NK-92 treated with Interleukin-12 subunit alpha and Interleukin-12 subunit beta, amount 100 ng/mL, for 24 hours (cell line): ENCODE data around the gene NMNAT3.

ENCODE experiments used
- DNase-seq: peaks from one replicate; lab custom pipeline; 2025; lab: John Stamatoyannopoulos, UW

NMNAT3 gene

DNA sequence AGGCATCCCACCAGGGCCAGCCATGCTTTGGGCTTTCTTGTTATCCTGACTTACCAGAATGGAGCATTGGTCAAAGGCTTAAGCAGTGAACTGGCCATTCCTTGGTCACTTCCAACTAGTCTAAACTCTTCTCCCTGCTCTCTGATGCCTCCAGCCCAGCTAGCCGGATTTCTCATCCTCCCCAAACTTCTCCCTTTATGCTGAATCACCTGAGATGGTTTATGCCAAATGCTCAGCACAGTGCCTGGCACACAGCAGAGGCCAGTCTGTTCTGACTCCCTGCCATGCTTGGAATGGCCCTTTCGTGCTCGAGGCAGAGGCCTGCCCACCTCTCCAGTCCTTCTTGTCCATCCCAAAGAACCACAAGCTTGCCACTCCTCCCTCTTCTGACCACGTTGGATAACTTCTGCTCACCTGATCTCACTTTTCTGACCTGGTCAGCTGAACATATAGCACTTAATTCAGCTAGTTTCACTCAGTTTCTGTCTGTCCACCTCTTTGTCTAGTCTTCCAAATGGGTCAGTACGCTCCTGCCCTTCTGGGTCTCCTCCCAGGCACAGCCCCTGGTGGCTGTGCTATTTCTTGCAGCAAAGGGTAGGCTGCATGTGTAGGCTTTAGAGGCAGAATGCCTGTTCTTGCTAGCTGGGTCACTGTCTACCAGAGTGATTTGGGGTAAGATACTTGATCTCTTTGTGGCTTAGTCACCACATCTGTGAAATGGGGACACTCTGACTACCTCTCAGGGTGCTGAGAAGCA is 136.1 kb downstream of the NMNAT3 start:
- no peak for DNase-seq

DNA sequence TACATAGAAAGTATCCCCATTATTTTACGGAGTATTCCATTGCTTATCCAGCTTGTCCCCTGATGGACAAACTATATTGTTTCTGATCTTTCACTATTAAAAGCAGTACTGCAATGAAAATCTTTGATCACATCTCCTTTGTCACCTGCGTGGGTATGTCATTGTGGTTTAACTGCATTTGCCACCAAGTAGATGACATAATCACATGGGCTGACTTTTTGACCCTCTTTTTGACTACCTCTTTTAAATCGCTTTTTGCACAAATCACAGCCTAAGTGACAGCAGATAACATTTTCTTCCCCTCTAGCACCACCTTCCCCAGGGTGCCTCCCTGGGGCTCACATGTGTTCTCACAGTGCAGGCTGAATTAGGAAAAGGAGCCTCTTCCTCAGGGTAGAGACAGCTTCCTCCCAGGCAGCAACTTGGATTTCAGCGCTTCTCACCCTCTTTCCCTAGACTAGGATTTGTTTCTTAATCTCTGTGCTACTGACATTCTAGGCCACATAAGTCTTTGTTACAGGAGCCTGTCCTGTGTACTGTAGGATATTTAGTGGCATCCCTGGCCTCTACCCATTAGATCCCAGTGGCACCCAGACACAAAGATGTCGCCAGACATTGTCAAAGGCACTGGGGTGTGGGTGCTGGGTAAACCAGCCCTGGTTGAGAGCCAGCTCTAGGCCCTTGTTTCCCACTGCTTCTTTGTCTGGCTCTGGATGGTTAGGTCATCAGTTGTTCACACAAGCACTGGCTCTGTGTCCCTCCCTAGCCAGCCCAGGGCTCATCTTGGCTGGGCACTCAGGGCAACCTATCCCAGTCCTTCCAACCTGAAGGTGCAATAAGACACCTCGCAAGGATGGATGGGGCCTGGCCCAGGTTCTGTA is 136.9 kb downstream of the NMNAT3 start:
- DNase-seq: no peak

DNA sequence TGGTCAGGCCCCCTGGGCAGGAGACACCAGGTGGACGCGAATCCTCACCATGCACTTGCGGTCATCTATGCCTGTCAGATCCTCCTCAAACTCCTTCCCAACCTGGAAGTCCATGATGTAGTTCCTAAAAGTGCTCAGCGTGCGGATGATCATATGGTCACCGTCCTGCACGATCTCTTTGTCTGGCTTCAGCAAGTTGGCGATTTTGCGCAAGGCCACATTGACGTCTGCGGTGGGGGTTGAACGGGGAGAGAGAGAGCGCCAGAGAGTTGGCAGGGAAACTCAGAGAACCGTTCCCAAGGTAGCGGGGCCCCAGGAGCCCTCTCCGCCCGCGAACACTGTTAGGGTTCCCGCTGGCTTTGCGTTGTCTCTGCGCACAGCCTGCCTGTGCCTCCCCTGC is 139.0 kb downstream of the NMNAT3 start:
- no peak for DNase-seq

DNA sequence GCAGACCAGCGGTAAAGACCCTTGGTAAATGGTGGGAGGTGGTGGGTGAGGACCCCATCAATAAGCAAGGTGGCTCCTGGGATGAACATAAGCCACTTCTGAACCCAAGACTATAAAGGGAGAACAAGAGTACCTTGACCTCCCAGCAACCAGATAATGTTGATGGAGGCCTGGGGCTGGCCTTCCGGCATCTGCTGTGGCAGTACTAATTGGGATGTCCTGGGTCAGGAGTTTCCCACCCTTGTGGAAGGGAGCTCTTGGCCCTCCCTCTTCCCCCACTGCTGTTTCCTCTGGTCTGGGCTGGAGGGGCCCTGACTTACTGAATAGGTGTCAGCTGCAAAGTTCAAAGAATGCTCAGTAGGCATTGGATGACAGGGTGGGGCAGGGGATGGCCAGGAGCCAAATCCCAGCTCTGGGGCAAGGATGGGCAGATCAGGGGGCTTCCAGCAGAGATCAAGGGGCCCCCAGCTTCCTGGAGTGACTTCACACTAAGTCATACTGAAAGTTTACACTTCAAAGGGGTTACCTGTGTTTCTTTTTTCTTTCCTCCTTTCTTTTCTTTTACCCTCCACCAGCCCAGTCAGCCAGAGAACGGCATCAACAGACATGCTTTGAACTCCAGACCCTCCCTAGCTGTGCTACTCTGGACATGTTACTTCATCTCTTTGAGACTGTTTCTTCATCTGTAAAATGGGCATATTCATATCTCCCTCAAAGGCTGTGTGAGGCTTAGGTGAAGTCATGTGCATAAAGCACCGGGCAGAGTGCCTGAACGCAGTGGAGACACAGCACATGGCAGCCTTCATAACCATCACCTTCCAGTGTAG is 139.8 kb downstream of the NMNAT3 start:
- no peak for DNase-seq

DNA sequence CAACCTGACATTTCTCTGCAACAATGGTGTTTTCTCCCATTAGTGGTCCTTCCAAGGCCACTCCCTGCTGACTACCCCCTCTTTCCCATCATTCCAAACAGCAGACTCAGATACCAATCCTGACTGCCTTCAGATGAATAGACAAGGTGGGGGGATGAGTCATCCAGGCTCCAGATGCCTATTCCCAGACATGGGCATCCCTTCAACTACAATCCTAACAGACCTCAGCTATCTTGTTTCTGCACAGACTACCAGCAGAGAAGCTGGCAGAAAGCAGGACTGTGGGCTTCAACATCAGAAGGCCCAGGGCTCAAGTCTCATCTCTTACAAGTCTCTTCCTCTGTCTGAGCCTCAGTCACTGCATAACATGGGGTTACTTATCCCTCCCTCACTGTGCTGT is 140.4 kb downstream of the NMNAT3 start:
- no peak for DNase-seq

DNA sequence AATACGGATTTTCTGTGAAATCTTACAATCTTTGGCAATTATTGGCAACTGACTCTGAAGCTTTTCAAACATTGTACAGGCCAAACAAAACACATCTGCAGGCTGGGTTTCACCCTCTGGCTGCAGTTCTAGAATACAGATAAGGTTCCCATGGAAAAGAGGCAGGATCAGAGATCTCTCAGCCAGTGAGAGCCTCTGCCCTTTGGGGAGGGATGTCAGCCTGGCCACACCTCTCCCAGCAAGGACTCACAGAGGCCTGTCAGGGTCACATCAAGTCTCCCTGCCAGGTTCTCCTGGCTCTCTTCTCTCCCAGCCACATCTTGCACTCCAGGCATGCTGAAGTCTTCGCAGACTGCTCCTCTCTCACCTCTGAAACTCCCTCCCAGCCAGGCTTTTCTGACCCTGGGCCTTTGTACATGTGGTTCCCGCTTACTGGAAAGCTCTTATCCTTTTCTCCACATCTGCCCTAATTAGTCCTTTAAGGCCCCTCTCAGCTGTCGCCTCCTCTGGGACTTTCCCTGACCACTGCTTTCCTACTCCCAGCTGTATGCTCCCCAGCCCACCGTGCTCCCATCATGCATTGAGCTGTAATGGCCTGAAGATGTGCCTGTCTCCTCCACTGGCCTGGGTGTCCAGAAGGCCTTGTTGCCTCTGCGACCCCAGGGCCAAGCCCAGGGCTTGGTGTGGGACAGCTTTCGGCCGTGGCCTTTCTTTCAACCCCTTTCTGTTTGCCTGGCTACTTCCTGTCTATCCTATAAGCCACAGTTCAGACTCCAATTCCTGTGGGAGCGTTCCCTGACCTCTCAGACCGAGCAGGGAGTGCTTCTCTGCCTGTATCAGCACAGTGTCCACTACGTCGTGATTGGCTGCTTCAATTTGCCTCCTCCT is 142.5 kb downstream of the NMNAT3 start:
- no peak for DNase-seq

DNA sequence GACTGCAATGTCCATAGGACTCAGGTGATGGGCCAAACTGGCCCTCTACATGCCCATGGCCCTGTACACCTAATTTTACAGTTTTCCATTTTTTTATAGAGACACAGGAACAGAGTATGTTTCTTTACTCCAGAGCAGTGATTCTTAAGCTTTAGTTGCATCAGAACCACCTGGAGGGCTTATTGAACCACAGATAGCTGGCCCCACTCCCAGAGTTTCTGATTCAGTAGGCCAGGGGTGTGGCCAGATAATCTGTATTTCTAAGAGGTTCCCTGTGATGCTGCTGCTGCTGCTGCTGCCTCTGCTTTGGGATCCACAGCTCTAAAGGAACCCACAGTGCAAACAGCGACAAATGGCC is 143.3 kb downstream of the NMNAT3 start:
- no peak for DNase-seq

DNA sequence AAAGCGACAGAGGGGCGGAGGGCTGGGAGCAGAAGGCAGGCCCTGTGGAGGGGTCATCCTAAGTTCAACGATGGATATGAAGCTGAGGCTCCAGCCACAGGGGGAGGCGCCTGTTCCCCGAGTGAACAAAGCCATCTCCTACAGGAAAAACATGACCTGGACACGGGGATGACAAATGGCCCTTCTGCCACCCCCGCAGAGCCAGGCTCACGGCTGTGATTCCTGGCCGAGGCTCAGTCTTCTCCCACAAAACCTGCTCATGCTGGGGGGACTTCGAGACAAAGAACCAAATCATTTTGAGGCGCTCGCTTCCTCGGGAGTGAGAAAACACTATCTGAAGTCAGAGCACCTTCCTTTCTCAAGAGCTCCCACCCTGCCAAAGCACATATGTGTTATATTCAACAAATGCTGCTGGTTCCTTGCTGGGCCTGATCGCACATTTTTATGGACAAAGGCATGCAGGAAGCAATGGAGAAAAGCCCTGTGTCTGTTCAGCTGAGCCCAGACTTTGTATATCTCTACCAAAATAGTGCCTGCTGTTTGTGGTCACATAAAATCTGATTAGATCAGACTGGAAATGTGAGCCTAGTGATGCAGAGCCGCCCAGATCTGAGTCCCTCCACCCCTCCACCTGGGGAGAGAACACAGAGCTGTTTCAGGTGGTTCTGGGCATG is 143.9 kb downstream of the NMNAT3 start:
- no peak for DNase-seq

DNA sequence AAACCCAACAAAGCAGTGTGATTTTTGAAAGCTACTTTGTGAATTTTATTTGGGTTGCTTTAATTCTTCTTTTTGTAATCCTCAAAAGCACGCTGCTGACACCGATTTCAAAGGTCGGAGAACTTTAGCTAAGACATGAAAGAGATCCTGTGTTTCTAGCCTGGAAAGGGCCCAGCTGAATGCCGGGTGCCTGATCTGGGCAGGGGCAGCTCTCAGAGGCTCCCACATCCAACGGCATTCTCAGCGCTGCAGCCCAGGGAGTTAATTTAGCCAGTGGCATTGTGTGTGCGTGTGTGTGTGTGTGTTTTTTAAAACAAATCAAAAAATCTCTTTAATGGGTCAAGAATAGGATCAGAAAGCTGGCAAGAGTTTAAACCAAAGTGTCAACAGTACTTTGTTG is 144.8 kb downstream of the NMNAT3 start:
- no peak for DNase-seq

DNA sequence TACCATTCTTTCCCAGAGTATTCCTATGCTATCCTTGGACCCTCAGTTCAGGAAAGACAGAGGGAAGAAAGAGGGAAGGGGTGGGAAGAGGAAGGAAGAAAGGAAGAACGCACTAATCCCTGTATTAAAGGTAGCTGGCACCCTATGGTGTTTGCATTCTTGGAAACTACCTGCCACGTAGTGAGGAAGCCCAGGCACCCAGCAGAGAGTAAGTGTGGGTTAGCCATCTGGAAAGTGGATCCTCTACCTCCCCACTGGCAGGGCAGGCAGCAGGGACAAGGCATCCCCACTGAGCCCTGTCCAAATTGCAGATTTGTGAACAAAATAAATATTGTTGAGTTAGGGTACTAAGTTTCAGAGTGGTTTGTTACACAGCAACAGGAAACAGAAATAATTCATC is 147.1 kb downstream of the NMNAT3 start:
- DNase-seq: no peak

DNA sequence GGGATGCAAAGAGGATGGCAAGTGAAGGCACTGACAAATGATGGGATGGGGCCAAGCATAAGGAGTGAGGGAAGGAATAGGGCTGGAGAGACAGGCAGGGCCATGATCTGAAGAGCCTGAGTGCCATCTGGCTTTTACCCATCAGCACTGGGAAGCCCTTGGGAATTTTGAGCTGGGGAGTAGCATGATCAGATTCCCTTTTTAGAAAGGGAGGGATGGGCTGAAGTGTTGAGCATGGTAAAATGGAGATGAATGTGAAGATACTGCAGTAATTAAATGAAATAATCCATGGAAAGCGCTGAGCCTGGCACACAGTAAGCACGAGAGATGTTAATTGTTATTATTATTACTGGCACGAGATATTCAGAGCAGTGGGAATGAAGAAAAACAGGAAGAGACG is 148.1 kb downstream of the NMNAT3 start:
- DNase-seq: no peak

DNA sequence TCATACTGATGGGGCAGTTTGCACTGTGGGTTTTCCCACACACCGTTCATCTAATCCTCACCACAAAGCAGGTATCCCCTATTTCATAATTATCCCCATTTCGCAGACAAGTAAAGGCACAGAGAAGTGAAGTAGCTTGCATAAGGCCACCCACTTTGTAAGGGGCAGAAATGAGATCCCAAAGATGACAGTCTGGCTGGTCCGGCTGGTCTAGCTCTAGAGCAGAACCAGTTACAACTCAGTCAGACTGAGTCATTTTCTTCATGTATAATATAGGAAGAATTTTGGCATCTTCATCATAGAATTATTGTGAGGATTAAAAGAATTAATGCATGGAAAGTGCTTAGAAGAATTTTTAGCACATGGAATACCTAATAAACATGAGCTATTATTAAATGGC is 148.8 kb downstream of the NMNAT3 start:
- no peak for DNase-seq

DNA sequence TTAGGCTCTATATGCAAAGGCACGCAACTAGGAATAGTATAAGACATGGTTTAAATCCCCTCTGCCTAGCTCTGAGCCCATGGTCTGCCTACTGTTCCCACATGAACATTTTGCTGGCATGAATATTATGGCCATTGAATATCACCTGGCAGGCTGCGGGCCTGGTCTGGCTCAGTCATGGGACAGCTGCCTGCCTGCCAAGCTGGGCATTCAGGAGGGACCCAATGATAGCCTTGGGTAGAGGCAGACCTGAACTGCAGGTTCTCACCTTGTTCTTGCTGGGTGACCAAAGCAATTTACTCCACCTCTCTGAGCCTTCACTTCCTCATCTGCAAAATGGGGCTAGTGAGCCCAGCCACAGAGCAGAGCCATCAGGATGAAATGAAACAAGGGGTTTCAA is 149.5 kb downstream of the NMNAT3 start:
- DNase-seq: no peak

DNA sequence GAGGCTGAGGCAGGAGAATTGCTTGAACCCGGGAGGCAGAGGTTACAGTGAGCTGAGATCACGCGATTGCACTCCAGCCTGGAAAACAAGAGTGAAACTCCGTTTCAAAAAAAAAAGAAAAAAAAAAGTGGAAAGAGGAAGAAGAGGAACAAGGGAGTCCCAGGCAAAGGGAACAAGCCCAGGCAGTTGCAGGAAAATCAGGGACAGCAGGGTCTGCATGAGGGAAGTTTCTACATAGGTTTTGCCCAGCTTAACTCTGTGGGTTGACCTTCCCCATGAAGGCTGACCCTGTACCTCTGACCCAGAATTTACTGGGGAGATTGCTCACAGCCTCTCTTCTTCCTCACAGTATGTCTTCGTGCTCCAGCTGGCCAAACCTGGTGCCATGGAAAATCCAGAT is 150.5 kb downstream of the NMNAT3 start:
- DNase-seq: no peak

DNA sequence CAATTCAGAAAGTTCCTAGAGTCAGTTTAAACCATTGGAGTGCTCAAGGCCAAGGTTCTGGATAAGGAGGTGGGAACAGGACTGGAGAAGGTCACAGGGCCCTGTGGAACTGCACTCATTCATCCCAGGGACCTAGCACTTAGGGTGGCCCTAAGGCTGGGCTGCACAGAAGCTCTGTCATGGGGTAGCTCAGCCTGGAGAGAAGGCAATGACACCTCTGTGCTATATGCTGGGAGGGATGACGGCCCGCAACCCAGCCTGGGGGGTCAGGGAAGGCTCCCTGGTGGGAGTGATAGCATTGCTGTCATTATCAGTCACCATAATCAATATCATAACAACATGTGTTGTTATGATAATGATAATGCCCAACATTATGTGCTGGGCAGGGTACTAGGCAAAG is 151.6 kb downstream of the NMNAT3 start:
- DNase-seq: no peak

DNA sequence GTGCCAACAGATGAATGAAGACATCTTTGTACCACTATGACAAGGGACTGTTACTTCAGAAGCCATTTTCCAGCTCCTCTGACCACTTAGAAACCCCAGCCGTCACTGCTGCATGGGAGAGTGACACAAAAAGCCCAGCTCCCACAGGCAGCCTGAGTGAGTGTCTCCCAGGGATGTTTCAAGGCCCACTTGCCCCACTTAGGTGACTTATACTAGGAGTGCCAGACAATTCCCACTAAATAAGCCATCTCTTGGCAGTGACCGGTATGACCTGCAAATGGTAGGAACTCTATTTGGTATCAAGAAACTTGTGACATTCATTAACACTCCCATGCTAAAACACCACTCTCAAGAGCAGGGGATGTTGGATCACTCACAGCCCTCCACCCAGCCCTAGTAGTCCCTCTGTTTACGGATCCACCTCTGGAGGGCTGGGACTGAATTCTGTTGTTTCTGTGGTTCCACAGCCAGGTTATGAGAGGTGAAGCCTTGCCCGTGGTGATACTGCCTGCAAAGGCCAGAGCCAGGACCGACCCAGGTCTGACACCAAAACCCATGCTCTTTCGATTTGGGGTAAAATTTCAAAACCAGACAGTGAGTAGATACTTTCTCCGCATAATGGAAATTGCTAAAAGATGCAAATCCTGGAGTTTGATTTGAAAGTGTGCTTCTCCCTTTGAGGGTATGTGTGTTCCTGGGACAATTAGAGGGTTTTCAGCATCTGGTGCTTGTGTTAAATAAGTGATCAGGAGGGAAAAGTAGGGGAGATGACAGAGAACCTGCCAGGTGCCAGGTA is 152.7 kb downstream of the NMNAT3 start:
- no peak for DNase-seq

DNA sequence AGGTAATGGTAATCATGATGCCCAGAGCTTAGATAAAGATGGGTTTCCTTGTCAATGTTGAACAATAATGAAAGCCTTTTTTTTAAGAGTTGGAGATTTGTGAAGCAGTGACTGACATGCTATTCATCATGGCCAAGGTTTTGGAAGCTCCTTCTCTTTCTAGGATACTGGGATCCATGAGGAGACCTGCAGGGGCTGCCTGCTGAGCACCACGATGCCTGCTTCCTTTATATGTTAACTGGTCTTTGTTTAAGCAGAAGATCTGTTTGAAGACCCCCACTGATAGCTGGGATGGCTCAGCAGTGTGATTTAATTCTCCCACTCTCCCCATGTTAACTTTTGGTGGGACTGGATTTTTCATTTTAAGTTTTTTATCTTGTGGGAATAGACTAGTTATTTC is 154.1 kb downstream of the NMNAT3 start:
- no peak for DNase-seq

DNA sequence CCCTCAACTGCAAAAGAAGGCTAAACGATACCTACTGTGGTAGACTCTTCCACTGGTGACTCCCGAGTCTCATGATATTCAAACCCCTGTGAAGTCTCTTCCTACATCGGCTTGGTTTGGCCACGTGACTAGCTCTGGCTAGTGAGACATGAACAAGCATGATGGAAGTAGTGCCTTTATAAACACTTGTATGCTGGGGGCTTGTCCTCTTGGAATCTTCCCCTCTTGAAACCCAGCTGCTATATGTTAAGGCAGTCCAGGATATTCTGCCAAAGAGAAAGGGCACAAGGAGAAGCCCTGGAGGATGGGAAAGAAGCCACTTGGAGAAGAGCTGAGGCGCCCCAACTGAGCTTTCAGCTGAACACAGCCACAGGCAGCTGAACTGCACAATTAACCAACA is 154.6 kb downstream of the NMNAT3 start:
- no peak for DNase-seq

DNA sequence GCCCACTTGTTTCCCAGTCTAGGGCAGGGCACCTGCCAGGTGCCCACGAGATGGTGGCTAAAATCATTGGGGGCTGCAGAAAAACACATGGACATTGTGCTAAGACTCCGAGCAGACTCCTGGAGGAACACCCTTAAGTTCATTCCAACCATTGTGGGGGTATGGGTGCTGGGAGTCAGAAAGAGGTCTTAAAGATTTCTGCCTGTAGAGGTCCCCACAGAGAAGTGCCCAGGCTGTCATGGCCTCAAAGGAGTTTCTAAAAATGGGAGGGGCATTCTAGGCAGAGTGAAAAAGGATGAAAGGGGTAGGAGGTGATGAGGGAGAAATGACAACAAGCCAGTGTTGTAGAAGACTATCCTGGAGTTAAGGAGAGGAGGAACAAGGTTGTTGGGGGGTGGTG is 155.4 kb downstream of the NMNAT3 start:
- no peak for DNase-seq

DNA sequence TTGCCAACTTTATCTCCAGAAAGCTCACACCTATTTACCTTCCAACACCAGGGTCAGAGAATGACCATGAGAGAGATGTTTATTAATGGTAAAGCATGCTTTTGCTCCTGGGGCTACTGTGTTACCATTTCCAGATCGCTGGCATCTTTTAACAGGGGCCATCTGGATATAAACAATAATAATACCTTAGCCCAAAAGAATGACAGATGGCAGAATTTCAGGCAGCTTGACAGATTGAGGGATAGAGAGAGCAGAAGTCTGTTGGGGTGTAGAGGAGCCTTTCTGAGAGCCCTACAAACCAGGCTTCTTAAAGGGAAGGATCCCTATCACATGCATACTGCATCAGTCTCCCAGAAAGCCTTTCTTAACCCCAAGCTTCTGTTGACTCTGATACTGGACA is 156.0 kb downstream of the NMNAT3 start:
- no peak for DNase-seq
